H1 (cell line): ENCODE measurements around the gene MAPK13. TPM values are rescaled to one million over a fixed set of nuclear protein-coding genes. Genes with fewer than 3 reads are reported as not detected.

Experiments used
- CTCF ChIA-PET: fragments of 300-600 bp; sonication (Branson Sonifier 250); formaldehyde crosslinking; loops from one replicate; lab custom pipeline; 2021; ENCODE audit not compliant: partially characterized antibody; lab: Charles Lee
- POLR2A ChIA-PET: fragments of 300-600 bp; sonication (Branson Sonifier 250); formaldehyde crosslinking; loops from one replicate; lab custom pipeline; 2021; ENCODE audit warnings: inconsistent platforms; ENCODE audit not compliant: partially characterized antibody; lab: Charles Lee
- DNase-seq, 2 experiments: peaks; one replicate each; pipeline versions ENCODE4 v3.0.0 to v3.0.0-alpha.2; 2010 to 2022; ENCODE audit warnings: low spot score in 2 of 2, low read depth in 1 of 2, mixed read lengths in 1 of 2
- FAIRE-seq: peaks from 2 replicates; lab custom pipeline; 2011; peaks lifted over from hg19 to GRCh38; lab: Jason Lieb, UNC
- H2AFZ ChIP-seq: 2 replicates; pipeline ENCODE4 v1.8.1; 2012; ENCODE audit warnings: low read length, inconsistent platforms
- H2AK5ac ChIP-seq: 2 replicates; pipeline ENCODE4 v1.6.1; 2013; ENCODE audit warnings: low read depth, low read length
- H2BK120ac ChIP-seq: replicated peaks from 2 replicates; pipeline ENCODE3; 2013; ENCODE audit warnings: low read depth, low read length, inconsistent platforms
- H2BK12ac ChIP-seq: 2 replicates; pipeline ENCODE4 v1.6.1; 2013; ENCODE audit warnings: low read depth, low read length
- H2BK15ac ChIP-seq: 2 replicates; pipeline ENCODE4 v1.6.1; 2013; ENCODE audit warnings: low read length
- H2BK20ac ChIP-seq: 2 replicates; pipeline ENCODE4 v1.6.1; 2013; ENCODE audit warnings: low read length
- H2BK5ac ChIP-seq: 2 replicates; pipeline ENCODE4 v1.6.1; 2013; ENCODE audit warnings: low read depth, low read length
- H3K14ac ChIP-seq: 2 replicates; pipeline ENCODE4 v1.6.1; 2013; ENCODE audit warnings: inconsistent platforms; ENCODE audit not compliant: insufficient read length
- H3K18ac ChIP-seq: 2 replicates; pipeline ENCODE4 v1.6.1; 2013; ENCODE audit warnings: low read length; ENCODE audit errors: extremely low read depth
- H3K23ac ChIP-seq: 2 replicates; pipeline ENCODE4 v1.6.1; 2013; ENCODE audit warnings: inconsistent platforms; ENCODE audit not compliant: insufficient read length
- H3K23me2 ChIP-seq: 2 replicates; pipeline ENCODE4 v1.6.1; 2013; ENCODE audit warnings: low read depth, low read length
- H3K27ac ChIP-seq: 2 replicates; pipeline ENCODE4 v1.6.1; 2011; ENCODE audit warnings: low read depth, low read length, inconsistent platforms
- H3K27me3 ChIP-seq, 4 experiments: replicated peaks in 1 of 4; 1 replicate in 1 of 4; 2 replicates in 3 of 4; pipeline versions ENCODE4 v1.6.1 to v1.8.1; 2011 to 2013; ENCODE audit warnings: low read length in 3 of 4, mild to moderate bottlenecking in 3 of 4, inconsistent platforms in 2 of 4, mixed read lengths in 2 of 4, moderate library complexity in 1 of 4; ENCODE audit not compliant: control insufficient read depth in 3 of 4, insufficient read depth in 3 of 4; ENCODE audit errors: extremely low read depth in 1 of 4
- H3K36me3 ChIP-seq, 4 experiments: 2 replicates each; pipeline versions ENCODE4 v1.6.1 to v1.8.1; 2011 to 2013; ENCODE audit warnings: mild to moderate bottlenecking in 4 of 4, low read length in 3 of 4, moderate library complexity in 2 of 4, control low read depth in 1 of 4, inconsistent platforms in 1 of 4; ENCODE audit not compliant: insufficient read depth in 4 of 4, control insufficient read depth in 2 of 4
- H3K4ac ChIP-seq: replicated peaks from 2 replicates; pipeline ENCODE3; 2013; ENCODE audit warnings: low read length, low read depth, mixed read lengths, inconsistent platforms; ENCODE audit not compliant: insufficient read length
- H3K4me1 ChIP-seq, 4 experiments: replicated peaks in 1 of 4; 1 replicate in 1 of 4; 2 replicates in 3 of 4; pipeline versions ENCODE4 v1.6.1 to v1.8.1; 2011 to 2013; ENCODE audit warnings: low read length in 3 of 4, inconsistent platforms in 2 of 4, mixed read lengths in 1 of 4; ENCODE audit not compliant: insufficient read depth in 4 of 4, control insufficient read depth in 3 of 4
- H3K4me2 ChIP-seq, 2 experiments: 2 replicates each; pipeline versions ENCODE4 v1.6.1 to v1.8.1; 2011 to 2013; ENCODE audit warnings: low read depth in 2 of 2, low read length in 2 of 2, control low read depth in 1 of 2, inconsistent platforms in 1 of 2, mild to moderate bottlenecking in 1 of 2; ENCODE audit not compliant: insufficient read depth in 1 of 2
- H3K4me3 ChIP-seq, 4 experiments: fragments of 200-600, 300-600 bp in 1 of 4; sonication (generic), shearing (Covaris generic), sonication (Bioruptor Twin) in 1 of 4; 2 replicates each; pipeline versions ENCODE4 v1.5.1 to v1.8.1; 2011 to 2016; ENCODE audit warnings: low read length in 4 of 4, low read depth in 3 of 4, control low read depth in 2 of 4, inconsistent platforms in 2 of 4, mild to moderate bottlenecking in 2 of 4, mixed read lengths in 1 of 4, moderate library complexity in 1 of 4; ENCODE audit not compliant: insufficient read depth in 2 of 4; ENCODE audit errors: extremely low read depth in 1 of 4
- H3K56ac ChIP-seq: replicated peaks from 2 replicates; pipeline ENCODE3; 2013; ENCODE audit warnings: low read depth, mild to moderate bottlenecking, mixed read lengths, low read length, inconsistent platforms; ENCODE audit not compliant: insufficient read length
- H3K79me1 ChIP-seq: 2 replicates; pipeline ENCODE4 v1.6.1; 2013; ENCODE audit warnings: low read depth, low read length, control low read depth
- H3K79me2 ChIP-seq, 2 experiments: 2 replicates each; pipeline versions ENCODE4 v1.6.1 to v1.8.1; 2012 to 2013; ENCODE audit warnings: low read length in 2 of 2, mild to moderate bottlenecking in 2 of 2, inconsistent platforms in 1 of 2; ENCODE audit not compliant: insufficient read depth in 2 of 2, control insufficient read depth in 1 of 2
- H3K9ac ChIP-seq, 4 experiments: replicated peaks in 1 of 4; 1 replicate in 1 of 4; 2 replicates in 3 of 4; pipeline versions ENCODE4 v1.6.1 to v1.8.1; 2011 to 2013; ENCODE audit warnings: low read depth in 3 of 4, low read length in 3 of 4, control low read depth in 2 of 4, mild to moderate bottlenecking in 2 of 4, moderate library complexity in 2 of 4, inconsistent platforms in 1 of 4; ENCODE audit errors: extremely low read depth in 1 of 4
- H3K9me3 ChIP-seq, 2 experiments: 2 replicates each; pipeline versions ENCODE4 v1.6.1 to v1.8.1; 2012 to 2013; ENCODE audit warnings: mild to moderate bottlenecking in 2 of 2, moderate library complexity in 2 of 2, control low read depth in 1 of 2, inconsistent platforms in 1 of 2, low read depth in 1 of 2, low read length in 1 of 2, mixed read lengths in 1 of 2; ENCODE audit not compliant: insufficient read depth in 2 of 2
- H4K20me1 ChIP-seq, 2 experiments: replicated peaks in 1 of 2; 2 replicates each; pipeline versions ENCODE3 to v1.8.1; 2011 to 2013; ENCODE audit warnings: inconsistent platforms in 2 of 2, low read length in 2 of 2, mild to moderate bottlenecking in 1 of 2; ENCODE audit not compliant: insufficient read depth in 2 of 2, control insufficient read depth in 1 of 2
- H4K5ac ChIP-seq: 2 replicates; pipeline ENCODE4 v1.6.1; 2013; ENCODE audit warnings: low read length, low read depth, mixed read lengths, inconsistent platforms; ENCODE audit not compliant: insufficient read length
- H4K8ac ChIP-seq: 2 replicates; pipeline ENCODE4 v1.8.0; 2013; ENCODE audit warnings: mild to moderate bottlenecking, moderate library complexity, low read length, inconsistent platforms; ENCODE audit not compliant: insufficient read depth; ENCODE audit errors: extremely low read depth
- H4K91ac ChIP-seq: replicated peaks from 2 replicates; pipeline ENCODE3; 2013; ENCODE audit warnings: low read length, mixed read lengths, inconsistent platforms; ENCODE audit not compliant: insufficient read length
- HDAC2 ChIP-seq, 2 experiments: fragments of 300-600 bp in 1 of 2; sonication (generic) in 1 of 2; IDR thresholded peaks; 2 replicates each; pipeline ENCODE4 v1.6.1; 2011 to 2012; ENCODE audit warnings: low read depth in 2 of 2, low read length in 2 of 2, mild to moderate bottlenecking in 2 of 2, moderate library complexity in 2 of 2, borderline replicate concordance in 1 of 2, inconsistent platforms in 1 of 2
- NANOG ChIP-seq: IDR thresholded peaks from 2 replicates; pipeline ENCODE4 v1.6.1; 2011; ENCODE audit warnings: low read length, low read depth, mild to moderate bottlenecking, inconsistent platforms; ENCODE audit not compliant: insufficient read depth, poor library complexity, severe bottlenecking
- POLR2AphosphoS5 ChIP-seq: IDR thresholded peaks from 2 replicates; pipeline ENCODE4 v1.6.1; 2011; ENCODE audit warnings: low read depth, low read length
- TBP ChIP-seq: IDR thresholded peaks from 2 replicates; pipeline ENCODE4 v1.6.1; 2011; ENCODE audit warnings: low read depth, low read length, improper control_type of control experiment
- WGBS, 2 experiments: shearing (Covaris generic) in 1 of 2; methylation state at CpG; one replicate each; pipeline versions ENCODE4 v1.1.6 to v1.1.7; 2013 to 2015; ENCODE audit warnings: low lambda C conversion rate in 2 of 2, mixed read lengths in 2 of 2, inconsistent platforms in 1 of 2, low coverage in 1 of 2, missing lambda C conversion rate in 1 of 2; ENCODE audit not compliant: insufficient replicate concordance in 2 of 2, insufficient coverage in 1 of 2, insufficient read length in 1 of 2; ENCODE audit errors: extremely low coverage in 1 of 2, missing lambda C conversion rate in 1 of 2; 5-methylcytosine and 5-hydroxymethylcytosine counted together
- polyA plus RNA-seq, 7 experiments: library from polyadenylated mRNA; depleted of rRNA in 3 of 7; stranded (reverse) in 5 of 7; unstranded in 2 of 7; fragments of >200 nt in 5 of 7; fragments of 200-250 nt in 2 of 7; gene quantifications; 1 replicate in 5 of 7; 2 replicates in 1 of 7; 4 replicates in 1 of 7; pipeline versions ENCODE4 v1.2.1 to v1.2.3, GENCODE V29; 2011 to 2013; ENCODE audit warnings: missing spikeins in 2 of 7, mixed read lengths in 2 of 7
- total RNA-seq: library from RNA; stranded (reverse); fragmentation: NEBNext Ultra II Directional; extraction: Animal tissue kit (Norgen Biotek cat#: 25700); gene quantifications from 2 replicates; pipeline ENCODE4 v1.2.1, GENCODE V29; 2021

Gene MAPK13
- total and polyA plus RNA-seq, 2 of the 8 experiments (the other 6 are each of a cell fraction or from before 2014, with no cell fraction given), result 10.1 to 14.1 TPM

DNA sequence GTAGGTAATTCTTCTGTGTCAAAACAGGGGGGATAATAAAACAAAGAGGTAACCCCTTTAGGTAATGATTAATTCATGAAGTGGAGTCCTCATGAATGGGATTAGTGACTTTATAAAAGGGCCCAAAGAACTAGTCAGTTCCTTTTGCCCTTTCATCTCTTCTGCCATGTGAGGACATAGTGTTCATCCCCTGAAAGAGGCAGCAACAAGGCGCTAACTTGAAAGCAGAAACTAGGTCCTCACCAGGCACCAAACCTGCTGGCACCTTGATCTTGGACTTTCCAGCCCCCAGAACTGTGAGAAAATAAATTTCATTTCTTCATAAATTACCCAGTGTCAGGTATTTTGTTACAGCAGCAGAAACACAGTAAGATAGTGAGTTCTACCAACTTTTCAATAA is 49.8 kb downstream of the MAPK13 start:
- Histone ChIP-seq H4K20me1 (peaks cover 0 to 1% of the 10 kb centered on the region in 2 experiments), H2AK5ac (no peak overlapping the region), H3K4me2 (no peak overlapping the region), H3K23me2 (no peaks in the 10 kb centered on the region), H3K56ac (no peak overlapping the region), H3K9me3 (peaks cover 3 to 7% of the 10 kb centered on the region in 2 experiments; a peak in 3 of 4 replicates), H2AFZ (no peak overlapping the region), H3K18ac (no peak overlapping the region), H3K27me3 (no peaks in the 10 kb centered on the region), H4K91ac (no peak overlapping the region), H4K8ac (no peak overlapping the region), H3K14ac (no peak overlapping the region), H3K36me3 (no peaks in the 10 kb centered on the region), H4K5ac (no peak overlapping the region), H3K4me1 (no peaks in the 10 kb centered on the region), H3K9ac (no peak overlapping the region), H2BK20ac (no peak overlapping the region), H3K79me1 (no peaks in the 10 kb centered on the region), H2BK5ac (no peak overlapping the region), H3K27ac (no peak overlapping the region), H3K79me2 (no peaks in the 10 kb centered on the region), H3K4ac (no peak overlapping the region), H2BK12ac (no peak overlapping the region), H3K23ac (no peak overlapping the region), H2BK120ac (no peak overlapping the region), H3K4me3 (no peak overlapping the region)
- DNase-seq, result no peak
- CTCF ChIA-PET, result interaction anchor here (2.0 kb wide), 1 partner anchor 15 kb away, joined by 5 read pairs; no protein-coding TSS in a partner anchor
- POLR2A ChIA-PET, result no interaction called here
- FAIRE-seq, result no peak
- 100% methylated on average over 1 of the region's 1 CpG; no CpG with 5 or more reads in 1 of the 2 experiments for WGBS, 2 experiments
- no peak for TF ChIP-seq NANOG
- TF ChIP-seq POLR2AphosphoS5, result no peak
- TF ChIP-seq HDAC2 (IDR thresholded peaks at IDR 0.05; ENCODE audit: borderline replicate concordance in 1 of 2, low read depth in 2 of 2, low read length in 2 of 2), result no peak
- no peak for TF ChIP-seq TBP
- TF ChIP-seq, all 59 proteins: peak for 0
- H2BK15ac ChIP-seq, result no peak overlapping the region
